Measurements from ENCODE around the gene ZNF529.

- TF ChIP-seq POLR2A (IDR thresholded peaks at IDR 0.05) (no peak), CTCF (IDR thresholded peaks at IDR 0.05) (no peak)
These were observed 46.5 kb downstream of the ZNF529 start for GRCh38 chr19:36526581-36526980.

Data from stomach (tissue), 4 donors.